Upper lobe of right lung (tissue), 1 donor: ENCODE measurements around the gene FAM53B. TPM values are rescaled to one million over a fixed set of nuclear protein-coding genes. Genes with fewer than 3 reads are reported as not detected.

Experiments
- ATAC-seq: fragments of 200-7000 bp; cut with Tn5 transposase; one replicate; pipeline ENCODE4 v1.9.1; 2020; ENCODE audit warnings: mild to moderate bottlenecking, moderate library complexity
- DNase-seq: peaks from one replicate; pipeline ENCODE4 v3.0.0-alpha.2; 2020
- H3K27ac ChIP-seq: fragments of 200-600 bp; one replicate; pipeline ENCODE4 v1.8.0; 2022
- H3K27me3 ChIP-seq: fragments of 200-600 bp; one replicate; pipeline ENCODE4 v1.8.0; 2022; ENCODE audit warnings: mild to moderate bottlenecking
- H3K36me3 ChIP-seq: fragments of 200-600 bp; one replicate; pipeline ENCODE4 v1.8.0; 2022
- H3K4me1 ChIP-seq: fragments of 200-600 bp; one replicate; pipeline ENCODE4 v1.8.0; 2022
- H3K4me3 ChIP-seq: fragments of 200-600 bp; one replicate; pipeline ENCODE4 v1.8.0; 2022; ENCODE audit warnings: mild to moderate bottlenecking
- H3K9me3 ChIP-seq: fragments of 200-600 bp; one replicate; pipeline ENCODE4 v1.8.0; 2022
- CTCF ChIP-seq: fragments of 200-600 bp; IDR thresholded peaks from one replicate; pipeline ENCODE4 v1.8.0; 2022; ENCODE audit warnings: antibody characterized with exemption
- intact Hi-C: fragments of 100-400 bp; cut with DNase I; formaldehyde crosslinking; loops from one replicate; pipeline ENCODE4 v1.11.0; 2022
- total RNA-seq: library from RNA; stranded (reverse); fragmentation: NEBNext Ultra II Directional; extraction: Animal tissue kit (Norgen Biotek cat#: 25700); gene quantifications from one replicate; pipeline ENCODE4 v1.2.1, GENCODE V29; 2021
- donor health status: DM: no; HTN: yes; CAD: no; lungs with severe emphysema.

FAM53B gene
- total RNA-seq, 1 donor from 2014 or later: 31.4 TPM

DNA sequence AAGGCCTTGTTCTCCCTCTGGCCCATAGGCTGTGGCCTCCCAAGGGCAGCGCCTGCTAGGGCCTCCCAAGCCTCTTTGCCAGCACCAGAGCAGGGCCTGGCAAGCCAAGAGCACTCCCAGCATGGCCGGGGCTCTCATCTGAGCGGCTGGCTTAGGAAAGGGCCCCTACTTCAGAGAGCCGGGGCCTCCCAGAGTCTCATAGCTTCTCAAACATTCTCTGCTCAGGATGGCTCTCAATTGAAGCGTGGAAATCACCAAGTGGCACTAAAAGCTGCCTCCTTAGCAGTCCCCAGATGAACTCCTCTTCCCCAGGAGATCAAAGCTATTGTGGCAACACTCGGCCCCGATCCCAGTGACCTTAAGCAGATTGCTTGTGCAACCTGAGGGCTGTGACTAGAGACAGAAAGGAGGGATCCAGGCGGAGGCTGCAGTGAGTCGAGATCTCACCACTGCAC lies 69.4 kb downstream of the FAM53B start:
- TF ChIP-seq CTCF: no peak
- intact Hi-C loops: no loop called here
- no peaks in the 10 kb centered on the region for H3K27me3 ChIP-seq
- H3K4me3 ChIP-seq: no peak overlapping the region
- no peaks in the 10 kb centered on the region for H3K9me3 ChIP-seq
- peak overlapping the region; percentile 72 for H3K27ac ChIP-seq
- peaks cover 85% of the 10 kb centered on the region for H3K4me1 ChIP-seq
- ATAC-seq (peak; percentile 65), DNase-seq (peak; percentile 78)
- H3K36me3 ChIP-seq: no peaks in the 10 kb centered on the region

DNA sequence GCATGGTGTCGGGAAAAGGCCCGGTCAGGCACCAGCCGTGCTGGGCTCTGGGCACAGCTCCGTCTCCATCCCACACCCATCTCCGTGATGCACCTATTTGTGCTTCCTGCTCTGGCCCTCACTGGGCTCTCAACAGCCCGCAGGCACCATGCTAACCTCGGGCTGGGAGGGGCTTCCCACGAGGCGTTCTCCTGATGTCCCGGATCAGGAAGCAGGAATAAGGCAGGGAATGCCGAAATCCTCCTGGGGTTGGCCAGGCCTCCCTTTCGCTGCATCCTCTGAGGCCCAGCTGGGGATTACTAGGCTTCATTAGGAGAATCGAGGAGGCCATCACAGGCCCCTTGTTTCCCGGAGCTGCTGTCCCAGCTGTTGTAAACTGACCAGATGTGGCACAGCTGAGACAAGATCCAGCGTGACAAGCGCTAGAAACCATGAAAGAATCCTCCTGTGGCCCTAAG lies 72.0 kb downstream of the FAM53B start:
- ATAC-seq (no peak), DNase-seq (no peak)
- Histone ChIP-seq H3K36me3 (no peaks in the 10 kb centered on the region), H3K4me1 (peaks cover 80% of the 10 kb centered on the region), H3K27me3 (no peaks in the 10 kb centered on the region), H3K27ac (peak overlapping the region; percentile 48), H3K9me3 (no peaks in the 10 kb centered on the region), H3K4me3 (no peak overlapping the region)
- intact Hi-C loops: no loop called here
- TF ChIP-seq CTCF: no peak

- intact Hi-C loops: no loop called here
- Histone ChIP-seq H3K36me3 (no peaks in the 10 kb centered on the region), H3K4me1 (peaks cover 79% of the 10 kb centered on the region), H3K9me3 (no peaks in the 10 kb centered on the region), H3K27me3 (no peaks in the 10 kb centered on the region), H3K27ac (peak overlapping the region; percentile 48), H3K4me3 (no peak overlapping the region)
- ATAC-seq: peak; percentile 64
- no peak for DNase-seq
- TF ChIP-seq CTCF: peak; percentile 35
Measured at GRCh38 chr10:124671486-124672075, 72.6 kb downstream of the FAM53B start.

GRCh38 chr10:124670849-124671248 lies 73.3 kb downstream of the FAM53B start:
- H3K4me1 ChIP-seq: peaks cover 80% of the 10 kb centered on the region
- no peaks in the 10 kb centered on the region for H3K36me3 ChIP-seq
- DNase-seq (peak; percentile 81), ATAC-seq (peak; percentile 31)
- H3K9me3 ChIP-seq: no peaks in the 10 kb centered on the region
- no peak for TF ChIP-seq CTCF
- intact Hi-C loops: no loop called here
- no peak overlapping the region for H3K4me3 ChIP-seq
- no peaks in the 10 kb centered on the region for H3K27me3 ChIP-seq
- H3K27ac ChIP-seq: peak overlapping the region; percentile 17

GRCh38 chr10:124669824-124670654 lies 74.1 kb downstream of the FAM53B start:
- intact Hi-C loops: no loop called here
- peaks cover 75% of the 10 kb centered on the region for H3K4me1 ChIP-seq
- no peak for TF ChIP-seq CTCF
- no peaks in the 10 kb centered on the region for H3K36me3 ChIP-seq
- no peaks in the 10 kb centered on the region for H3K9me3 ChIP-seq
- DNase-seq: no peak
- peak; percentile 19 for ATAC-seq
- H3K27me3 ChIP-seq: no peaks in the 10 kb centered on the region
- H3K4me3 ChIP-seq: no peak overlapping the region
- peak overlapping the region; percentile 44 for H3K27ac ChIP-seq
